Cardiac fibroblast (primary cell): ENCODE results near the gene NAA30.
"Not testable (repeated sequence)": the region's sequence is repeated elsewhere in the genome, so short reads cannot be mapped to it uniquely, and the experiment has no call there.

Experiments
- DNase-seq, 2 donors: peaks; one replicate each; pipeline versions ENCODE4 v3.0.0 to v3.0.0-alpha.2; 2010; ENCODE audit warnings: low read depth in 2 of 2
- H3K4me3 ChIP-seq, 2 donors: replicated peaks in 1 of 2; 1 replicate in 1 of 2; 2 replicates in 1 of 2; pipeline ENCODE4 v1.5.1; 2011; ENCODE audit warnings: low read depth in 2 of 2, low read length in 2 of 2, mild to moderate bottlenecking in 2 of 2, moderate library complexity in 1 of 2
- CTCF ChIP-seq: IDR thresholded peaks from one replicate; pipeline ENCODE4 v1.5.1; 2011; ENCODE audit warnings: low read depth, mild to moderate bottlenecking, low read length, inconsistent platforms

NAA30 gene

GRCh38 chr14:57390037-57390805 lies at the start of gene NAA30:
NAA30 (plus strand) TSS chr14:57390586; CDS start chr14:57390958, 372 bp downstream.
- no peak for TF ChIP-seq CTCF
- peak; percentile 96 for DNase-seq
- peak within 1 kb of the TSS; percentile 76 to 77 for H3K4me3 ChIP-seq

- not testable (repeated sequence) for DNase-seq, H3K4me3 ChIP-seq
These were observed 46.7 kb upstream of the NAA30 start for GRCh38 chr14:57343545-57344297.

DNA sequence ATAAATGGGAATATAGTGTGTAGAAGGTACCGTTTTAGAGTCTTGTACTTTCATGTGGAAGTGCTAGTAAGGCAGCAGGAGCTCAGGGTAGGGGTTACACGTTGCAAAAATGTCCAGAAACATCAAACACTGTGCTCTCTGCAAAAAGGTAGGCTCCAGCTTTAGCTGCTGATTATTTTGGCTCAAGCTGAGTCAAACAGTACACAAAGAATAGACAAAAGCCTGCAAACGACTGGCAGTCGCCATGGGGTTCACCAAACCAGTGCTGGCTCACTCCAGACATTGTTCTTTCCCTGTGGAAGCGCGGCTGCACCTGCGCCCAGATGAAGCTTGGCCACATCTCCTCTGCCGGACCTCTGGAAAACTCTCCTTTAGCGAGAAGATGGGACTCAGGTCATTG lies 45.3 kb upstream of the NAA30 start:
- TF ChIP-seq CTCF, result no peak
- DNase-seq, result no peak

DNA sequence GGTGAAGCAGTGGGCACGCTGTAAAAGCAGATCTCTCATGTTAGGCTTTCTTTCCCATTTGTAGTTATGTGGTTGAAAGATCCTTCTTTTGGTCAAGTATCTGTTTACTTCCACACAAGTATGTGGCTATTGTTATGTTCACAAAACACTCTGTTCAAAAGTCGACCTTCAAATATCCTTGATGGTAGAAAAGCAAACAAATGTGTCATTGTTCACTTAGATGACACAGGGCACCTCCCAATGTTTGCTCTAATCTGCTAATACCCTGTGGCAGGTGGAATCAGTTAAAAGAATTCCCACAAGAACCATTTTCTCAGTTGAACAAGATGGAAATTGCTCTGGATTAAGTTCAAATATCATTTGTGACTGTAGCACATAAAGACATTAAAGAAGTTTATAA lies 43.6 kb upstream of the NAA30 start:
- DNase-seq, result no peak
- TF ChIP-seq CTCF, result no peak

More for the DNA sequence above, 45.3 kb upstream of the NAA30 start:
- H3K4me3 ChIP-seq, result no peak overlapping the region

GRCh38 chr14:57352396-57353170 lies 37.8 kb upstream of the NAA30 start:
- H3K4me3 ChIP-seq, result no peak overlapping the region
- TF ChIP-seq CTCF, result no peak
- DNase-seq, result peak in 1 of 2 donors; percentile 3

More for the DNA sequence above, 43.6 kb upstream of the NAA30 start:
- H3K4me3 ChIP-seq, result no peak overlapping the region

GRCh38 chr14:57355081-57355800 lies 35.1 kb upstream of the NAA30 start:
- no peak for DNase-seq
- no peak overlapping the region for H3K4me3 ChIP-seq
- TF ChIP-seq CTCF, result no peak
